GM06990 (cell line): Measurements from ENCODE around the gene EFHC1.

Experiments used
- DNase-seq: peaks from one replicate; pipeline ENCODE4 v3.0.0-alpha.2; 2011; ENCODE audit not compliant: insufficient read length; ENCODE audit errors: extremely low read depth
- H3K27me3 ChIP-seq: replicated peaks from 2 replicates; pipeline ENCODE4 v1.6.0; 2011; ENCODE audit warnings: low read length; ENCODE audit not compliant: control insufficient read depth, insufficient read depth
- H3K36me3 ChIP-seq: 2 replicates; pipeline ENCODE4 v1.5.1; 2011; ENCODE audit warnings: low read length; ENCODE audit not compliant: control insufficient read depth, insufficient read depth
- H3K4me3 ChIP-seq: replicated peaks from 2 replicates; pipeline ENCODE4 v1.5.1; 2011; ENCODE audit warnings: low read depth, mild to moderate bottlenecking, control low read depth, low read length
- CTCF ChIP-seq: IDR thresholded peaks from 2 replicates; pipeline ENCODE4 v1.5.1; 2011; ENCODE audit warnings: low read length, control low read depth, mild to moderate bottlenecking, inconsistent platforms; ENCODE audit not compliant: insufficient read depth, poor library complexity, severe bottlenecking

The EFHC1 gene

GRCh38 chr6:52546192-52546591 is 126.0 kb downstream of the EFHC1 start:
- no peaks in the 10 kb centered on the region for H3K36me3 ChIP-seq
- H3K27me3 ChIP-seq: no peaks in the 10 kb centered on the region
- TF ChIP-seq CTCF: no peak
- DNase-seq: no peak
- H3K4me3 ChIP-seq: peak overlapping the region; percentile 19; the same call in 1 of the 2 replicates

- Histone ChIP-seq H3K36me3 (no peaks in the 10 kb centered on the region), H3K4me3 (peak overlapping the region; percentile 19; the same call in 1 of the 2 replicates), H3K27me3 (no peaks in the 10 kb centered on the region)
- no peak for TF ChIP-seq CTCF
- peak; percentile 31 for DNase-seq
Measured at GRCh38 chr6:52546678-52547077, 126.5 kb downstream of the EFHC1 start.

GRCh38 chr6:52547647-52548352 is 127.7 kb downstream of the EFHC1 start:
- H3K27me3 ChIP-seq: no peaks in the 10 kb centered on the region
- H3K4me3 ChIP-seq: no peak overlapping the region
- DNase-seq: no peak
- TF ChIP-seq CTCF: no peak
- no peaks in the 10 kb centered on the region for H3K36me3 ChIP-seq

GRCh38 chr6:52548353-52548713 is 128.2 kb downstream of the EFHC1 start:
- no peak for TF ChIP-seq CTCF
- DNase-seq: no peak
- H3K4me3 ChIP-seq: no peak overlapping the region
- H3K27me3 ChIP-seq: no peaks in the 10 kb centered on the region
- no peaks in the 10 kb centered on the region for H3K36me3 ChIP-seq

GRCh38 chr6:52548999-52549398 is 128.9 kb downstream of the EFHC1 start:
- H3K4me3 ChIP-seq: no peak overlapping the region
- H3K27me3 ChIP-seq: no peaks in the 10 kb centered on the region
- DNase-seq: no peak
- H3K36me3 ChIP-seq: no peaks in the 10 kb centered on the region
- no peak for TF ChIP-seq CTCF

- H3K36me3 ChIP-seq: no peaks in the 10 kb centered on the region
- no peak for DNase-seq
- H3K27me3 ChIP-seq: no peaks in the 10 kb centered on the region
- TF ChIP-seq CTCF: no peak
- H3K4me3 ChIP-seq: no peak overlapping the region
Measured at GRCh38 chr6:52549428-52549827, 129.3 kb downstream of the EFHC1 start.
